SU-DHL-6 (cell line): ENCODE data around the gene CARD19.

Experiments used
- H2AFZ ChIP-seq: fragments of 200-600 bp; sonication (generic); 2 replicates; pipeline ENCODE4 v1.6.1; 2014; ENCODE audit warnings: low read depth, mild to moderate bottlenecking, moderate library complexity, mixed read lengths, antibody characterized with exemption, low read length; ENCODE audit not compliant: severe bottlenecking
- H3F3A ChIP-seq: fragments of 200-600 bp; shearing (Covaris generic); 2 replicates; pipeline ENCODE4 v1.6.0; 2016; ENCODE audit warnings: antibody characterized with exemption, mild to moderate bottlenecking; ENCODE audit not compliant: insufficient read depth
- H3K27ac ChIP-seq: fragments of 200-600 bp; sonication (generic); 2 replicates; pipeline ENCODE4 v1.5.1; 2016; ENCODE audit warnings: low read depth, mild to moderate bottlenecking, low read length, moderate library complexity, mixed read lengths
- H3K27me3 ChIP-seq: fragments of 200-600 bp; sonication (generic), shearing (Covaris generic); 2 replicates; pipeline ENCODE4 v1.6.0; 2014; ENCODE audit warnings: mild to moderate bottlenecking, low read length
- H3K36me3 ChIP-seq: fragments of 200-600 bp; sonication (generic); 2 replicates; pipeline ENCODE4 v1.6.1; 2014; ENCODE audit warnings: mild to moderate bottlenecking, low read length, mixed read lengths
- H3K4me2 ChIP-seq: fragments of 300-600, 200-600 bp; shearing (Covaris generic), sonication (generic); 2 replicates; pipeline ENCODE4 v1.6.0; 2014; ENCODE audit warnings: low read length, low read depth, mild to moderate bottlenecking; ENCODE audit not compliant: poor library complexity, severe bottlenecking
- H3K4me3 ChIP-seq: fragments of 200-600 bp; sonication (generic); 2 replicates; pipeline ENCODE4 v1.5.1; 2014; ENCODE audit warnings: antibody characterized with exemption, low read length, mild to moderate bottlenecking, mixed read lengths; ENCODE audit not compliant: insufficient read depth, poor library complexity, severe bottlenecking
- H3K79me2 ChIP-seq: fragments of 200-600 bp; sonication (generic); 2 replicates; pipeline ENCODE4 v1.6.1; 2014; ENCODE audit warnings: mild to moderate bottlenecking, low read length, moderate library complexity; ENCODE audit not compliant: insufficient read depth
- H3K9ac ChIP-seq: fragments of 200-600 bp; sonication (generic); 2 replicates; pipeline ENCODE4 v1.7.0; 2014; ENCODE audit warnings: mild to moderate bottlenecking, low read length
- H3K9me2 ChIP-seq: fragments of 200-600 bp; sonication (generic); replicated peaks from 2 replicates; pipeline ENCODE4 v1.6.1; 2014; ENCODE audit warnings: low read length; ENCODE audit not compliant: insufficient read depth
- H3K9me3 ChIP-seq: fragments of 200-600 bp; sonication (generic); 2 replicates; pipeline ENCODE4 v1.6.1; 2014; ENCODE audit warnings: low read length, mixed read lengths; ENCODE audit not compliant: insufficient read depth
- H4K20me1 ChIP-seq: fragments of 200-600 bp; sonication (generic); 2 replicates; pipeline ENCODE4 v1.6.1; 2014; ENCODE audit warnings: low read depth, mild to moderate bottlenecking, antibody characterized with exemption, low read length, moderate library complexity, mixed read lengths
- EZH2phosphoT487 ChIP-seq: fragments of 200-600 bp; sonication (generic), shearing (Covaris generic); conservative IDR thresholded peaks from 2 replicates; pipeline ENCODE4 v1.6.1; 2018; ENCODE audit warnings: mild to moderate bottlenecking, antibody characterized with exemption, low read length, moderate library complexity, mixed read lengths
- TF ChIP-seq, protein P1 (sequence below): fragments of 200-600 bp; sonication (generic); IDR thresholded peaks from one replicate; pipeline ENCODE4 v1.5.1; 2017; ENCODE audit warnings: antibody characterized with exemption, mild to moderate bottlenecking, low read length, moderate library complexity; ENCODE audit not compliant: insufficient read depth, poor library complexity, severe bottlenecking

CARD19 gene

DNA sequence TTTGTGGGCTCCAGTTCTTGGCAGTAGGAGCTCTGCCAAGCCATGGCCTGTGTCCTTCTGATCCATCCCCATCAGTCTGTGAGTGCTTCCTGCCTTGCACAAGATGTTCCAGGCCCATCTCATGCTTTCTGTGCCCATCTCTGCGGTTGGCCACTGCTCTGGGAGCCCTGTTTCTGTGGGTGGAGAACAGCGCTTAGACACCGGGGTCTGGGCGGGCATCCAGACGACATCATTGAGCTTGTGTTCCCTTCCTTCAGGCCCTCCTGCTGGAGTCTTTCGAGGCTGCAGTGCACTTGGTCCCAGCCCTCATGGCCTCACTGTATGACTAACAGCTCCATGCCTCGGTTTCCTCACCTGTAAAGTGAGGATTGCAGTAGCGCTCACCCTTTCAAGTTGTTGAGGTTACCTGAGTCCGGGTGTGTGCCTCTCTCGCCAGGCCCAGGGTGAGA is 14.9 kb upstream of the CARD19 start:
- H3K36me3 ChIP-seq, result no peaks in the 10 kb centered on the region
- no peak overlapping the region for H2AFZ ChIP-seq
- no peaks in the 10 kb centered on the region for H3K9me2 ChIP-seq
- H3K27ac ChIP-seq, result no peak overlapping the region
- no peaks in the 10 kb centered on the region for H4K20me1 ChIP-seq
- TF ChIP-seq, protein P1, sequence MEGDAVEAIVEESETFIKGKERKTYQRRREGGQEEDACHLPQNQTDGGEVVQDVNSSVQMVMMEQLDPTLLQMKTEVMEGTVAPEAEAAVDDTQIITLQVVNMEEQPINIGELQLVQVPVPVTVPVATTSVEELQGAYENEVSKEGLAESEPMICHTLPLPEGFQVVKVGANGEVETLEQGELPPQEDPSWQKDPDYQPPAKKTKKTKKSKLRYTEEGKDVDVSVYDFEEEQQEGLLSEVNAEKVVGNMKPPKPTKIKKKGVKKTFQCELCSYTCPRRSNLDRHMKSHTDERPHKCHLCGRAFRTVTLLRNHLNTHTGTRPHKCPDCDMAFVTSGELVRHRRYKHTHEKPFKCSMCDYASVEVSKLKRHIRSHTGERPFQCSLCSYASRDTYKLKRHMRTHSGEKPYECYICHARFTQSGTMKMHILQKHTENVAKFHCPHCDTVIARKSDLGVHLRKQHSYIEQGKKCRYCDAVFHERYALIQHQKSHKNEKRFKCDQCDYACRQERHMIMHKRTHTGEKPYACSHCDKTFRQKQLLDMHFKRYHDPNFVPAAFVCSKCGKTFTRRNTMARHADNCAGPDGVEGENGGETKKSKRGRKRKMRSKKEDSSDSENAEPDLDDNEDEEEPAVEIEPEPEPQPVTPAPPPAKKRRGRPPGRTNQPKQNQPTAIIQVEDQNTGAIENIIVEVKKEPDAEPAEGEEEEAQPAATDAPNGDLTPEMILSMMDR, result no peak
- TF ChIP-seq EZH2phosphoT487, result no peak
- H3K4me2 ChIP-seq, result no peak overlapping the region
- H3K9ac ChIP-seq, result no peak overlapping the region
- H3K4me3 ChIP-seq, result no peak overlapping the region
- H3K9me3 ChIP-seq, result no peaks in the 10 kb centered on the region
- H3F3A ChIP-seq, result no peaks in the 10 kb centered on the region
- no peaks in the 10 kb centered on the region for H3K79me2 ChIP-seq
- H3K27me3 ChIP-seq, result no peaks in the 10 kb centered on the region

DNA sequence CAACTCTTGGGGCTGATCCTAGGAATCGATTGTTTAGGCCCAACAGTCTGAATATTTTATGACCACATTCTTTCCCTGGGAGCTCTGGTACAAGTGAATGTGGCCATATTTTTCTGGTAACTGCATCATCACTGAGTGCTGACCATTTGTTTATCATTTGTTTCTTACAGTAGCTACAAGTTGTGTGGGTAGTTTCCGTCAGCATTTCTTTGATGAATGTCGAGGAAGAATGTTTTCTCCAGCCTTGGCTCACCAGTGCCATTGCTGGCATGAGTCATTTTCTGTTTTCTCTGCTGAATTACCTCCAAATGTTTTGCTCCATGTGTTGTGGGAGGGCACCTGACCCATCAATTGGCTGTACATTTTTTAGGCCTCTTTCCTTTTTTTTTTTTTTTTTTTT is 14.1 kb upstream of the CARD19 start:
- no peak overlapping the region for H3K4me2 ChIP-seq

DNA sequence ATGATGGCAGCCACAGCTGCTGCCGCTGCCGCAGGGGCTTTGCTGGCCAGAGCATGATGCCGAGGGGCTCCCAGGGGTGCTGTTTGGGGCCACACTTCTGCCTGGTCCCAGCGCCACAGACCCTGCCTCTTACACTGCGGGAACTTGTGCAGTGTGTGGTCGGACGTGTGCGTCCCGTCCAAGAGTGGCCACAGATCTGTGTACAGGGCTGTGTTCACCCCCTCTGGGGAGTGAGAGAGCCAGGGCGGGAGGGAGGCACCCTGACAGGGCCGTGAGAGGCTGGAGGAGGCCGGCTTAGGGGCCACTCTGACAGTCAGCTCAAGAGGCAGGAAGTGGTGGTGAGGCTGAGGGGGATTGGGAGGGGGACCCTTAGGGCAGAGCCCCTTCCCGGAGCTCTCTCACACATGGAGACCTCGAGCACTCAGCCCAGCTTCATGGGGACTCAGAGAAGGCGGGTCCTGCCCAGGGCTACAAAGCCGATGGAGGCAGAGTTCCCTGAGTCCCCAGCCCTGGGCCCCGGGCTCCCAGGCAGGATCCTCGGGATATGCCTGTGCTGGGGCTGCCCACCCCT is 13.1 kb upstream of the CARD19 start:
- Histone ChIP-seq H3K9me3 (no peaks in the 10 kb centered on the region), H3K27me3 (no peaks in the 10 kb centered on the region), H3K79me2 (no peaks in the 10 kb centered on the region), H3K4me3 (no peak overlapping the region), H3K9me2 (no peaks in the 10 kb centered on the region), H3F3A (no peaks in the 10 kb centered on the region), H3K36me3 (no peaks in the 10 kb centered on the region), H3K9ac (no peak overlapping the region), H3K4me2 (no peak overlapping the region), H3K27ac (no peak overlapping the region), H4K20me1 (no peaks in the 10 kb centered on the region), H2AFZ (no peak overlapping the region)
- TF ChIP-seq, protein P1, result no peak
- TF ChIP-seq EZH2phosphoT487, result no peak

More for the DNA sequence above, 14.1 kb upstream of the CARD19 start:
- H3K27ac ChIP-seq, result no peak overlapping the region
- H3K36me3 ChIP-seq, result no peaks in the 10 kb centered on the region
- no peaks in the 10 kb centered on the region for H3K9me3 ChIP-seq
- no peaks in the 10 kb centered on the region for H4K20me1 ChIP-seq
- no peaks in the 10 kb centered on the region for H3K79me2 ChIP-seq
- no peak overlapping the region for H3K4me3 ChIP-seq
- H2AFZ ChIP-seq, result no peak overlapping the region
- H3K9me2 ChIP-seq, result no peaks in the 10 kb centered on the region
- H3F3A ChIP-seq, result no peaks in the 10 kb centered on the region
- no peaks in the 10 kb centered on the region for H3K27me3 ChIP-seq
- no peak for TF ChIP-seq EZH2phosphoT487
- TF ChIP-seq, protein P1, result no peak
- H3K9ac ChIP-seq, result no peak overlapping the region
